ENCODE measurements around the gene DYNLT5. TPM values are rescaled to one million over a fixed set of nuclear protein-coding genes. Genes with fewer than 3 reads are reported as not detected.

DYNLT5 gene
- total RNA-seq, 3 donors from 2014 or later (not counting 1 experiment from before 2014, with no cell fraction given), result 0.35 TPM; not detected in 2

DNA sequence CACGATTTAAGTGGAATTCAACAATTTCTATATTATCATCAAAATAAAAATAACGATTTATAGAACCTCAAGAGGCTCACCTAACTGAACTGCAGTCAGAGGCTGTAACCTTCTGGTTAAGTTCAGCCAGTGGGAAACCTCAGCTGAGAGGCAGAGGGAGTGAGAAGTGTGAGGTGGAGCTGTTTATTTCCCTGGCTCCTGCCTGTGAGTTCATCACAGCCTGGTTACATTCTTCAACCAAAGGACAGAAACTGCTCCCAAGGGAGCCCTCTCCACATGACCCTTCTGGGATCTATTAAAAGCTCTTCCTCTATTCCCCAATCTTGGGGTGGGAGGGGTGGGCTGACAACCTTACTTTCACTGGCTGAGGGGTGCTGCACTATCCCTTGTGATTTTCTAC, 22.2 kb downstream of the DYNLT5 start:
- ATAC-seq, result no peak
- intact Hi-C loops (cut with micrococcal nuclease), result no loop called here
- H3K9me3 ChIP-seq (ENCODE audit: control insufficient read depth, insufficient read depth, low read length), result no peaks in the 10 kb centered on the region
- no peaks in the 10 kb centered on the region for H3K36me3 ChIP-seq (ENCODE audit: control insufficient read depth, insufficient read depth, low read length)
- peaks cover 6 to 8% of the 10 kb centered on the region in 2 donors for H3K27me3 Mint-ChIP-seq (ENCODE audit: low read depth in 2 of 2)
- no peaks in the 10 kb centered on the region for H3K36me3 Mint-ChIP-seq
- H3K9me3 Mint-ChIP-seq, result no peaks in the 10 kb centered on the region
- no peak overlapping the region for H3K27ac ChIP-seq (ENCODE audit: low read length)
- H3K4me3 ChIP-seq (ENCODE audit: low read length), result no peak overlapping the region
- 81% methylated on average over 2 of the region's 2 CpGs for WGBS (ENCODE audit: insufficient coverage)
- TF ChIP-seq, protein P1, sequence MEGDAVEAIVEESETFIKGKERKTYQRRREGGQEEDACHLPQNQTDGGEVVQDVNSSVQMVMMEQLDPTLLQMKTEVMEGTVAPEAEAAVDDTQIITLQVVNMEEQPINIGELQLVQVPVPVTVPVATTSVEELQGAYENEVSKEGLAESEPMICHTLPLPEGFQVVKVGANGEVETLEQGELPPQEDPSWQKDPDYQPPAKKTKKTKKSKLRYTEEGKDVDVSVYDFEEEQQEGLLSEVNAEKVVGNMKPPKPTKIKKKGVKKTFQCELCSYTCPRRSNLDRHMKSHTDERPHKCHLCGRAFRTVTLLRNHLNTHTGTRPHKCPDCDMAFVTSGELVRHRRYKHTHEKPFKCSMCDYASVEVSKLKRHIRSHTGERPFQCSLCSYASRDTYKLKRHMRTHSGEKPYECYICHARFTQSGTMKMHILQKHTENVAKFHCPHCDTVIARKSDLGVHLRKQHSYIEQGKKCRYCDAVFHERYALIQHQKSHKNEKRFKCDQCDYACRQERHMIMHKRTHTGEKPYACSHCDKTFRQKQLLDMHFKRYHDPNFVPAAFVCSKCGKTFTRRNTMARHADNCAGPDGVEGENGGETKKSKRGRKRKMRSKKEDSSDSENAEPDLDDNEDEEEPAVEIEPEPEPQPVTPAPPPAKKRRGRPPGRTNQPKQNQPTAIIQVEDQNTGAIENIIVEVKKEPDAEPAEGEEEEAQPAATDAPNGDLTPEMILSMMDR (IDR thresholded peaks at IDR 0.05), result no peak
- no peak for DNase-seq
- H3K4me3 Mint-ChIP-seq, result no peak overlapping the region
- no peaks in the 10 kb centered on the region for H3K4me1 ChIP-seq (ENCODE audit: control insufficient read depth, insufficient read depth, low read length)
- H3K4me1 Mint-ChIP-seq, result no peaks in the 10 kb centered on the region
- no peaks in the 10 kb centered on the region for H3K27me3 ChIP-seq (ENCODE audit: control insufficient read depth, insufficient read depth, low read length)
- H3K27ac Mint-ChIP-seq, result no peak overlapping the region

DNA sequence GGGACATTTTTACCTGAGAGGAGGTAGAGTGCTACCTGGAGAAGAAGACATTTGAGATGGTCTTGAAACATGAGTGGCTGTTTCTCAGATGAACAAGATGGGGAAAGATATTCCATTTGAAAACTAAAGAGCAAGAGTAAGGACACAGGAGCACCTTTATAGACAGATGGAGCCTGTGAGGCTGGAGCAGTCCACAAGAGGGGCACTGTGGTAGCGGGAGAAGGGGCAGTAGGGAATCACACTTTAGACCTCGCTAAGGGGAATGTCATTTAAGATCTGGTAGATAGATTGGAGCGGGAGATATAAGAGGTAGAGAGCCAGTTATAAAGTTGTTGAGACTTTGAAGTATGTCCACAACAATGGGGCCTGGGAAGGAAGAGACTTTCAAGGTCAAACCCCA, 23.4 kb downstream of the DYNLT5 start:
- peaks cover 10 to 15% of the 10 kb centered on the region in 2 donors for H3K27me3 Mint-ChIP-seq (ENCODE audit: low read depth in 2 of 2)
- no peaks in the 10 kb centered on the region for H3K4me1 Mint-ChIP-seq

DNA sequence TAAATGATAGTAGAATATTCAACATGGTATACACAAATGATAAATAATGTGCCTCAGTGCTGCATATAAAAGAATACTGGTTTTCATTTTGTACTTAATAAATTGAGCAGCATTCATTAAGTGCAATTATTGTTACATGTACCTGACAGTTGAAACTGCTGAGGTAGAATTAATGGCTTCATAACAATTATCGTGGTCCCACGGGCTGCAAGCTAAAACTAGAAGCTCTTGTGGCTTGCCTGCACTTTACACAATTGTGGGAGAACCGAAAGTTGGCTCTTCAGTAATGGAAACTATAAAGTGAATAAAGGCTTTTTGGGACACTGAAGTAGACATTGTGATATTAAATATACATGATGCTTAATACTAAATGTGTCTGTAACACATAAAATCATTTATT, 25.6 kb downstream of the DYNLT5 start:
- Mint-ChIP-seq H3K27ac (no peak overlapping the region), H3K4me3 (no peak overlapping the region), H3K4me1 (no peaks in the 10 kb centered on the region), H3K36me3 (no peaks in the 10 kb centered on the region), H3K9me3 (no peaks in the 10 kb centered on the region), H3K27me3 (ENCODE audit: low read depth in 2 of 2) (peaks cover 12 to 23% of the 10 kb centered on the region in 2 donors)
- ATAC-seq, result no peak
- no peak for DNase-seq
- 66% methylated on average over 3 of the region's 3 CpGs for WGBS (ENCODE audit: insufficient coverage)
- Histone ChIP-seq H3K27ac (ENCODE audit: low read length) (no peak overlapping the region), H3K4me1 (ENCODE audit: control insufficient read depth, insufficient read depth, low read length) (no peaks in the 10 kb centered on the region), H3K4me3 (ENCODE audit: low read length) (no peak overlapping the region), H3K36me3 (ENCODE audit: control insufficient read depth, insufficient read depth, low read length) (no peaks in the 10 kb centered on the region), H3K27me3 (ENCODE audit: control insufficient read depth, insufficient read depth, low read length) (no peaks in the 10 kb centered on the region), H3K9me3 (ENCODE audit: control insufficient read depth, insufficient read depth, low read length) (no peaks in the 10 kb centered on the region)
- TF ChIP-seq, protein P1 (IDR thresholded peaks at IDR 0.05), result no peak
- intact Hi-C loops (cut with micrococcal nuclease), result no loop called here

More for the DNA sequence above, 23.4 kb downstream of the DYNLT5 start:
- no peak for DNase-seq
- no peaks in the 10 kb centered on the region for H3K4me1 ChIP-seq (ENCODE audit: control insufficient read depth, insufficient read depth, low read length)
- H3K36me3 Mint-ChIP-seq, result no peaks in the 10 kb centered on the region
- TF ChIP-seq, protein P1 (IDR thresholded peaks at IDR 0.05), result no peak
- no peaks in the 10 kb centered on the region for H3K9me3 ChIP-seq (ENCODE audit: control insufficient read depth, insufficient read depth, low read length)
- H3K4me3 ChIP-seq (ENCODE audit: low read length), result no peak overlapping the region
- H3K27ac ChIP-seq (ENCODE audit: low read length), result no peak overlapping the region
- H3K27me3 ChIP-seq (ENCODE audit: control insufficient read depth, insufficient read depth, low read length), result no peaks in the 10 kb centered on the region
- no peak overlapping the region for H3K27ac Mint-ChIP-seq
- H3K4me3 Mint-ChIP-seq, result no peak overlapping the region
- intact Hi-C loops (cut with micrococcal nuclease), result no loop called here
- 95% methylated on average over 3 of the region's 3 CpGs for WGBS (ENCODE audit: insufficient coverage)
- no peak for ATAC-seq
- H3K36me3 ChIP-seq (ENCODE audit: control insufficient read depth, insufficient read depth, low read length), result no peaks in the 10 kb centered on the region
- H3K9me3 Mint-ChIP-seq, result no peaks in the 10 kb centered on the region

DNA sequence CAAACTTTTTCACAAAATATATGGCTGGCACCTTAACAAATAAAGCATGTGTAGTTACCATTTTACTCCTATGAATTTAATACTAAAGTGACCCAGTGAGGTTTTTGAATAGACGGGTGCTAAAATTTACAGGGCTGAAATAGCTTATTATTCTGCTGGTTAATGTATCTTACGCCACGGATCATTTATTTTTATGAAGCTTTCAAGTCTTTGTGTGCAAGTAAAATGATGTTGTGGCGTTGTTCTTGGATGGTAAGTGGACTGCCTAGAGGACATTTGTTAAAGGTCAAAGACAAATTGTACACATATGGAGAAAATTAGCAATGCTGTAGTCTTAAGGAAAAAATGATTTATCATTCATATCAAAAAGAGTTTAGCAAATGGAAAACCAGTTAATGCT, 26.0 kb downstream of the DYNLT5 start:
- H3K9me3 ChIP-seq (ENCODE audit: control insufficient read depth, insufficient read depth, low read length), result no peaks in the 10 kb centered on the region
- no peak overlapping the region for H3K4me3 ChIP-seq (ENCODE audit: low read length)
- no peak overlapping the region for H3K27ac ChIP-seq (ENCODE audit: low read length)
- H3K9me3 Mint-ChIP-seq, result no peaks in the 10 kb centered on the region
- H3K4me3 Mint-ChIP-seq, result no peak overlapping the region
- H3K4me1 ChIP-seq (ENCODE audit: control insufficient read depth, insufficient read depth, low read length), result no peaks in the 10 kb centered on the region
- no peaks in the 10 kb centered on the region for H3K4me1 Mint-ChIP-seq
- H3K36me3 Mint-ChIP-seq, result no peaks in the 10 kb centered on the region
- intact Hi-C loops (cut with micrococcal nuclease), result no loop called here
- TF ChIP-seq, protein P1 (IDR thresholded peaks at IDR 0.05), result no peak
- H3K27me3 ChIP-seq (ENCODE audit: control insufficient read depth, insufficient read depth, low read length), result no peaks in the 10 kb centered on the region
- no peaks in the 10 kb centered on the region for H3K36me3 ChIP-seq (ENCODE audit: control insufficient read depth, insufficient read depth, low read length)
- no peak overlapping the region for H3K27ac Mint-ChIP-seq
- 94% methylated on average over 4 of the region's 4 CpGs for WGBS (ENCODE audit: insufficient coverage)
- DNase-seq (no peak), ATAC-seq (no peak)
- peaks cover 14 to 23% of the 10 kb centered on the region in 2 donors for H3K27me3 Mint-ChIP-seq (ENCODE audit: low read depth in 2 of 2)
